B cell (primary cell): ENCODE results near the gene PRSS36. TPM values are rescaled to one million over a fixed set of nuclear protein-coding genes. Genes with fewer than 3 reads are reported as not detected.

Source experiments
- ATAC-seq: fragments of 200-7000 bp; cut with Tn5 transposase; one replicate; pipeline ENCODE4 v1.10.0; 2021; ENCODE audit warnings: low read depth, mild to moderate bottlenecking, moderate number of reproducible peaks, moderate library complexity
- CTCF ChIA-PET: fragments of 350-600 bp; sonication (Branson Sonifier 250); formaldehyde crosslinking; loops from one replicate; lab custom pipeline; 2021; ENCODE audit warnings: antibody characterized with exemption, inconsistent platforms; lab: Charles Lee
- POLR2A ChIA-PET: fragments of 350-600 bp; sonication (Branson Sonifier 250); formaldehyde crosslinking; loops from one replicate; lab custom pipeline; 2021; ENCODE audit warnings: antibody characterized with exemption; lab: Charles Lee
- DNase-seq: peaks from one replicate; pipeline ENCODE4 v3.0.0; 2013
- H2AFZ ChIP-seq: 2 replicates; pipeline ENCODE4 v1.6.1; 2012; ENCODE audit warnings: mild to moderate bottlenecking, low read depth, low read length; ENCODE audit not compliant: insufficient read depth, poor library complexity, severe bottlenecking
- H3K27ac ChIP-seq, 2 donors: 1 replicate in 1 of 2; 2 replicates in 1 of 2; pipeline ENCODE4 v1.5.1; 2012 to 2013; ENCODE audit warnings: low read length in 2 of 2, mild to moderate bottlenecking in 2 of 2, moderate library complexity in 1 of 2
- H3K27me3 ChIP-seq, 4 experiments: fragments of 200-600 bp in 1 of 4; sonication (generic) in 1 of 4; replicated peaks in 1 of 4; 1 replicate in 2 of 4; 2 replicates in 2 of 4; pipeline versions ENCODE4 v1.6.1 to v1.7.0; 2013 to 2016; ENCODE audit warnings: low read length in 3 of 4, mild to moderate bottlenecking in 2 of 4, mixed read lengths in 1 of 4, moderate library complexity in 1 of 4; ENCODE audit not compliant: insufficient read depth in 4 of 4, control insufficient read depth in 3 of 4; ENCODE audit errors: control extremely low read depth in 1 of 4
- H3K36me3 ChIP-seq, 2 experiments: replicated peaks in 1 of 2; 1 replicate in 1 of 2; 2 replicates in 1 of 2; pipeline versions ENCODE4 v1.6.1 to v1.7.1; 2013; ENCODE audit warnings: low read length in 1 of 2; ENCODE audit not compliant: insufficient read depth in 2 of 2, control insufficient read depth in 1 of 2; ENCODE audit errors: control extremely low read depth in 1 of 2, extremely low read depth in 1 of 2
- H3K4me1 ChIP-seq, 2 donors: fragments of 200-600 bp in 1 of 2; sonication (generic) in 1 of 2; 1 replicate in 1 of 2; 2 replicates in 1 of 2; pipeline versions ENCODE4 v1.5.1 to v1.6.1; 2013 to 2017; ENCODE audit warnings: low read length in 2 of 2; ENCODE audit not compliant: control insufficient read depth in 2 of 2, insufficient read depth in 2 of 2
- H3K4me2 ChIP-seq: replicated peaks from 2 replicates; pipeline ENCODE3; 2012; ENCODE audit warnings: mild to moderate bottlenecking, low read depth, low read length; ENCODE audit not compliant: poor library complexity, severe bottlenecking
- H3K4me3 ChIP-seq, 5 experiments: fragments of 200-600 bp in 1 of 5; sonication (generic) in 1 of 5; 1 replicate in 3 of 5; 2 replicates in 2 of 5; pipeline versions ENCODE4 v1.5.1 to v1.7.0; 2011 to 2016; ENCODE audit warnings: low read length in 4 of 5, mild to moderate bottlenecking in 4 of 5, low read depth in 2 of 5, control low read depth in 1 of 5, moderate library complexity in 1 of 5; ENCODE audit not compliant: insufficient read depth in 1 of 5; ENCODE audit errors: control extremely low read depth in 1 of 5, extremely low read depth in 1 of 5
- H3K79me2 ChIP-seq: fragments of 200-600 bp; sonication (generic); one replicate; pipeline ENCODE4 v1.6.0; 2016; ENCODE audit warnings: low read length; ENCODE audit not compliant: control insufficient read depth, insufficient read depth
- H3K9ac ChIP-seq: fragments of 200-600 bp; sonication (generic); 2 replicates; pipeline ENCODE4 v1.6.1; 2017; ENCODE audit warnings: mild to moderate bottlenecking, low read length, moderate library complexity
- H3K9me3 ChIP-seq, 3 donors: one replicate each; pipeline versions ENCODE4 v1.6.1 to v1.7.1; 2013; ENCODE audit warnings: low read length in 2 of 3; ENCODE audit not compliant: control insufficient read depth in 2 of 3, insufficient read depth in 1 of 3; ENCODE audit errors: control extremely low read depth in 1 of 3
- H4K20me1 ChIP-seq: 2 replicates; pipeline ENCODE4 v1.6.0; 2012; ENCODE audit warnings: mild to moderate bottlenecking, low read length; ENCODE audit not compliant: insufficient read depth, control insufficient read depth, poor library complexity, severe bottlenecking
- H3K27ac Mint-ChIP-seq: one replicate; pipeline ENCODE4 v1.8.0; 2021; ENCODE audit warnings: mixed read lengths
- H3K27me3 Mint-ChIP-seq: one replicate; pipeline ENCODE4 v1.8.0; 2021; ENCODE audit warnings: mixed read lengths
- H3K4me1 Mint-ChIP-seq: one replicate; pipeline ENCODE4 v1.8.0; 2021; ENCODE audit warnings: mixed read lengths
- H3K4me3 Mint-ChIP-seq: one replicate; pipeline ENCODE4 v1.8.0; 2021; ENCODE audit warnings: mixed read lengths
- H3K9me3 Mint-ChIP-seq: one replicate; pipeline ENCODE4 v1.8.0; 2022; ENCODE audit warnings: mixed read lengths; ENCODE audit not compliant: insufficient read depth
- CTCF ChIP-seq: fragments of 200-600 bp; IDR thresholded peaks from one replicate; pipeline ENCODE4 v1.8.0; 2022; ENCODE audit warnings: antibody characterized with exemption, mild to moderate bottlenecking
- EZH2 ChIP-seq: IDR thresholded peaks from 2 replicates; pipeline ENCODE4 v1.6.1; 2012; ENCODE audit warnings: borderline replicate concordance, low read depth, mild to moderate bottlenecking, moderate library complexity, low read length; ENCODE audit not compliant: insufficient read depth, poor library complexity, severe bottlenecking
- WGBS: methylation state at CpG from one replicate; pipeline ENCODE4 v1.1.5; 2013; ENCODE audit warnings: missing lambda C conversion rate; ENCODE audit not compliant: insufficient coverage; 5-methylcytosine and 5-hydroxymethylcytosine counted together
- intact Hi-C: fragments of 100-400 bp; cut with micrococcal nuclease; formaldehyde crosslinking; loops from one replicate; pipeline ENCODE4 v1.10.0; 2022
- polyA plus RNA-seq: library from polyadenylated mRNA; depleted of rRNA; stranded (reverse); fragments of >200 nt; gene quantifications from 2 replicates; pipeline ENCODE4 v1.2.3, GENCODE V29; 2012
- total RNA-seq, 2 donors: library from RNA; stranded (reverse); fragments of 120-200 nt in 1 of 2; gene quantifications; 1 replicate in 1 of 2; 2 replicates in 1 of 2; pipeline versions ENCODE4 v1.2.3 to v1.2.4, GENCODE V29; 2013 to 2022

PRSS36 gene
- total and polyA plus RNA-seq, 2 donors (not counting 1 experiment from before 2014, with no cell fraction given): 1.0 to 1.6 TPM

- peaks cover 26% of the 10 kb centered on the region for H4K20me1 ChIP-seq
These were observed 32.3 kb downstream of the PRSS36 start, which contains the start of gene KAT8 for GRCh38 chr16:31117384-31118222. KAT8 (plus strand) TSS chr16:31117664; CDS start chr16:31117682, 18 bp downstream.

More at GRCh38 chr16:31117384-31118222, 32.3 kb downstream of the PRSS36 start, which contains the start of gene KAT8:
- Histone ChIP-seq H3K9ac (peak within 1 kb of the TSS; percentile 92), H3K9me3 (no peaks in the 10 kb centered on the region), H3K4me1 (peaks cover 10 to 20% of the 10 kb centered on the region in 2 donors), H3K4me2 (peak within 1 kb of the TSS; percentile 72), H2AFZ (peak within 1 kb of the TSS; percentile 80), H3K4me3 (peak within 1 kb of the TSS; percentile 49 to 83 (median 66)), H3K36me3 (peaks cover 7 to 33% of the 10 kb centered on the region in 2 experiments), H3K27ac (peak within 1 kb of the TSS; percentile 72 to 95), H3K27me3 (no peaks in the 10 kb centered on the region), H3K79me2 (peaks cover 44% of the 10 kb centered on the region)
- intact Hi-C loops: loop anchor here (1.0 kb wide), 3 partner anchors 23 to 43 kb away; partner anchors contain the start of genes VKORC1, ZNF646 and ZNF668
- ChIA-PET CTCF (interaction anchor here (0.6 to 3.3 kb wide), 10 partner anchors 10 to 325 kb away, joined by 3 to 24 read pairs (median 4); partner anchors contain the start of genes BCKDK, FUS, HSD3B7 and ZNF646), POLR2A (interaction anchor here (0.6 to 3.6 kb wide), 13 partner anchors 10 to 1473 kb away, joined by 3 to 36 read pairs (median 5); partner anchors contain the start of genes FBXL19, FUS, PYCARD and STX4)
- Mint-ChIP-seq H3K27ac (peak within 1 kb of the TSS; percentile 96), H3K4me1 (peaks cover 15% of the 10 kb centered on the region), H3K27me3 (no peaks in the 10 kb centered on the region), H3K9me3 (no peaks in the 10 kb centered on the region), H3K4me3 (peak within 1 kb of the TSS; percentile 92)
- under 1% methylated on average over 62 of the region's 68 CpGs for WGBS
- TF ChIP-seq EZH2 (no peak), CTCF (no peak)
- ATAC-seq (peak; percentile 94), DNase-seq (peak; percentile 98)
